NCI-H2029 (cell line): ENCODE results near the gene TGFBR3.
"Not testable (repeated sequence)": the region's sequence is repeated elsewhere in the genome, so short reads cannot be mapped to it uniquely, and the experiment has no call there.

Experiments
- DNase-seq: peaks from one replicate; lab custom pipeline; 2025; lab: John Stamatoyannopoulos, UW

Gene TGFBR3

GRCh38 chr1:91847851-91848250 is 38.1 kb downstream of the TGFBR3 start:
- DNase-seq, result no peak

GRCh38 chr1:91846639-91847013 is 39.3 kb downstream of the TGFBR3 start:
- no peak for DNase-seq

GRCh38 chr1:91846007-91846638 is 39.8 kb downstream of the TGFBR3 start:
- DNase-seq, result peak; percentile 86

GRCh38 chr1:91844862-91845528 is 41.0 kb downstream of the TGFBR3 start:
- peak; percentile 30 for DNase-seq

- DNase-seq, result no peak
Measured at GRCh38 chr1:91843843-91844242, 42.1 kb downstream of the TGFBR3 start.

GRCh38 chr1:91842563-91842962 is 43.4 kb downstream of the TGFBR3 start:
- DNase-seq, result no peak

- DNase-seq, result no peak
Measured at GRCh38 chr1:91842056-91842455, 43.9 kb downstream of the TGFBR3 start.

GRCh38 chr1:91840276-91840675 is 45.7 kb downstream of the TGFBR3 start:
- DNase-seq, result not testable (repeated sequence)

- DNase-seq, result no peak
Measured at GRCh38 chr1:91836331-91837040, 49.5 kb downstream of the TGFBR3 start.

- DNase-seq, result no peak
Measured at GRCh38 chr1:91835087-91835521, 50.8 kb downstream of the TGFBR3 start.

- not testable (repeated sequence) for DNase-seq
Measured at GRCh38 chr1:91834549-91834948, 51.4 kb downstream of the TGFBR3 start.

- no peak for DNase-seq
Measured at GRCh38 chr1:91833946-91834345, 52.0 kb downstream of the TGFBR3 start.

GRCh38 chr1:91831132-91831930 is 54.6 kb downstream of the TGFBR3 start:
- peak; percentile 12 for DNase-seq

GRCh38 chr1:91830242-91831131 is 55.5 kb downstream of the TGFBR3 start:
- peak; percentile 94 for DNase-seq

GRCh38 chr1:91829293-91830153 is 56.4 kb downstream of the TGFBR3 start:
- no peak for DNase-seq

- peak; percentile 73 for DNase-seq
Measured at GRCh38 chr1:91828583-91829281, 57.2 kb downstream of the TGFBR3 start.

- DNase-seq, result peak; percentile 36
Measured at GRCh38 chr1:91827459-91828321, 58.3 kb downstream of the TGFBR3 start.

GRCh38 chr1:91827087-91827458 is 58.9 kb downstream of the TGFBR3 start:
- DNase-seq, result peak; percentile 65

- DNase-seq, result no peak
Measured at GRCh38 chr1:91826649-91827048, 59.3 kb downstream of the TGFBR3 start.
